A673 (cell line): ENCODE data around the gene AXDND1. TPM values are rescaled to one million over a fixed set of nuclear protein-coding genes. Genes with fewer than 3 reads are reported as not detected.

Experiments used
- BruUV-seq: library from RNA; stranded (reverse); fragments of 400-500 nt; replicated peaks from 2 replicates; lab custom pipeline; 2021; lab: Mats Ljungman, UMichigan
- CTCF ChIA-PET: fragments of 300-600 bp; sonication (Branson Sonifier 250); formaldehyde crosslinking; loops from one replicate; lab custom pipeline; 2022; ENCODE audit warnings: antibody characterized with exemption; lab: Charles Lee
- POLR2A ChIA-PET: fragments of 300-600 bp; sonication (Branson Sonifier 250); formaldehyde crosslinking; loops from one replicate; lab custom pipeline; 2022; ENCODE audit warnings: antibody characterized with exemption; ENCODE audit not compliant: low non-redundant PET; lab: Charles Lee
- DNase-seq: peaks from one replicate; pipeline ENCODE4 v3.0.0-alpha.2; 2015; ENCODE audit warnings: low spot score
- H3K27ac ChIP-seq: fragments of 200-600 bp; sonication (generic); 2 replicates; pipeline ENCODE4 v1.5.1; 2016; ENCODE audit warnings: mixed run types, low read depth, mild to moderate bottlenecking, mixed read lengths, antibody characterized with exemption, low read length; ENCODE audit not compliant: poor library complexity, severe bottlenecking
- H3K27me3 ChIP-seq: fragments of 200-600 bp; sonication (generic); replicated peaks from 2 replicates; pipeline ENCODE4 v1.6.1; 2017; ENCODE audit warnings: mixed run types, low read depth, mild to moderate bottlenecking, mixed read lengths, antibody characterized with exemption, low read length; ENCODE audit not compliant: insufficient read depth, poor library complexity
- H3K36me3 ChIP-seq: fragments of 200-600 bp; sonication (generic); 2 replicates; pipeline ENCODE4 v1.6.1; 2016; ENCODE audit warnings: mixed run types, mild to moderate bottlenecking, mixed read lengths, antibody characterized with exemption, low read length; ENCODE audit not compliant: insufficient read depth, poor library complexity, severe bottlenecking
- H3K4me1 ChIP-seq: fragments of 200-600 bp; sonication (generic); 2 replicates; pipeline ENCODE4 v1.6.1; 2017; ENCODE audit warnings: mixed run types, mild to moderate bottlenecking, mixed read lengths, antibody characterized with exemption, low read length; ENCODE audit not compliant: insufficient read depth, poor library complexity, severe bottlenecking
- H3K4me3 ChIP-seq: fragments of 200-600 bp; sonication (generic); 2 replicates; pipeline ENCODE4 v1.5.1; 2016; ENCODE audit warnings: low read depth, mixed run types, mild to moderate bottlenecking, mixed read lengths, low read length; ENCODE audit not compliant: poor library complexity, severe bottlenecking
- H3K9me3 ChIP-seq: fragments of 200-600 bp; sonication (generic); 2 replicates; pipeline ENCODE4 v1.6.1; 2016; ENCODE audit warnings: mixed run types, low read depth, mild to moderate bottlenecking, mixed read lengths, antibody characterized with exemption, low read length; ENCODE audit not compliant: poor library complexity, severe bottlenecking
- CTCF ChIP-seq: fragments of 300-800, 200-600 bp; sonication (generic); conservative IDR thresholded peaks from 2 replicates; pipeline ENCODE4 v1.5.1; 2017; ENCODE audit warnings: low read depth, mild to moderate bottlenecking, antibody characterized with exemption, low read length, moderate library complexity, mixed read lengths
- EZH2 ChIP-seq: fragments of 200-600 bp; sonication (generic); IDR thresholded peaks from 2 replicates; pipeline ENCODE4 v1.6.1; 2017; ENCODE audit warnings: borderline replicate concordance, low read depth, mild to moderate bottlenecking, mixed read lengths, antibody characterized with exemption, low read length; ENCODE audit not compliant: poor library complexity, severe bottlenecking
- intact Hi-C: fragments of 100-400 bp; cut with micrococcal nuclease; formaldehyde crosslinking; loops from one replicate; pipeline ENCODE4 v1.10.0; 2022; ENCODE audit not compliant: unreplicated experiment
- total RNA-seq: library from RNA; stranded (reverse); gene quantifications from 2 replicates; pipeline ENCODE4 v1.2.3, GENCODE V29; 2021

AXDND1 gene
- total RNA-seq, 1 experiment from 2014 or later: not detected

- TF ChIP-seq CTCF (no peak), EZH2 (no peak)
- POLR2A ChIA-PET: no interaction called here
- intact Hi-C loops: no loop called here
- Histone ChIP-seq H3K27ac (no peak overlapping the region), H3K36me3 (no peaks in the 10 kb centered on the region), H3K27me3 (peaks cover 4% of the 10 kb centered on the region), H3K4me3 (no peak overlapping the region), H3K9me3 (no peaks in the 10 kb centered on the region), H3K4me1 (no peaks in the 10 kb centered on the region)
- no TSS peak for BruUV-seq
- CTCF ChIA-PET: no interaction called here
- no peak for DNase-seq
These were observed 179.6 kb downstream of the AXDND1 start for GRCh38 chr1:179545321-179545720.

GRCh38 chr1:179547021-179547535 is 181.3 kb downstream of the AXDND1 start:
- ChIA-PET CTCF (no interaction called here), POLR2A (no interaction called here)
- DNase-seq: no peak
- BruUV-seq: no TSS peak
- TF ChIP-seq EZH2 (no peak), CTCF (no peak)
- no peaks in the 10 kb centered on the region for H3K4me1 ChIP-seq
- intact Hi-C loops: no loop called here
- no peak overlapping the region for H3K27ac ChIP-seq
- H3K9me3 ChIP-seq: no peaks in the 10 kb centered on the region
- no peak overlapping the region for H3K4me3 ChIP-seq
- peaks cover 4% of the 10 kb centered on the region for H3K27me3 ChIP-seq
- H3K36me3 ChIP-seq: no peaks in the 10 kb centered on the region

DNA sequence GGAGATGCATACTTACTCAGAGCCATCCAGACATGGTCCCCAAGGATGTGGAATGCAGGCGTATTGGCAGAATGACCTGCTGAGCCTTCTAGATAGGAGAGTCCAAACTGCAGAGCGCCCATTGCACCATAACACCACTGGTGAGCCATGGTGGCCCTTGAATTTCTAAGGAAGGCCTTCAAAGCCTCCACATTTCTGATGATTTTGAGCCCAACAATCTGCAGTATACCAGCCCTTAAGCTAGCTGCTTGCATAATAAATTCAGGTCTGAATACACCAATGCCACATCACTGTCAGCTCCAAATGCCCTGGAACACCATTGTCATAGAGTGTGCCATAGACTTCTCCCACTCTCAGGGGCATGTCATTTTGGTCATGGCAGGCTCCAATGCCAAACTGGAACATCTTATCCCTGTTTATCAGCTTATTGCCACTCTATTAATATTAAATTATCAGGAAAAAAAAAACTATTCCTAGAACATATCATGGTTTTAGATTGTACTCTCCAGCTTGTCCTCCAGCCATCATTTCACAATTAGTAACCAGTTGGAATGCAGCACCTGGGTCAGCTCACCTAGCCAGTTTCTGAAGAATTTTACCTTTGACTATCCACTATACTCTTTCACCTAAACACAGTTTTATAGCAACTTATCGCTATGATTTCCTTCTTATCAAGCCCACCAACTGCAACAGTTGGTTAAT is 183.0 kb downstream of the AXDND1 start:
- POLR2A ChIA-PET: no interaction called here
- no peaks in the 10 kb centered on the region for H3K9me3 ChIP-seq

More for the DNA sequence above, 183.0 kb downstream of the AXDND1 start:
- intact Hi-C loops: no loop called here
- no peak for DNase-seq
- no TSS peak for BruUV-seq
- H3K27ac ChIP-seq: no peak overlapping the region
- CTCF ChIA-PET: no interaction called here
- no peaks in the 10 kb centered on the region for H3K27me3 ChIP-seq
- no peaks in the 10 kb centered on the region for H3K36me3 ChIP-seq
- no peak for TF ChIP-seq CTCF
- no peak for TF ChIP-seq EZH2
- no peak overlapping the region for H3K4me3 ChIP-seq
- no peaks in the 10 kb centered on the region for H3K4me1 ChIP-seq
